NCI-H1105 treated with DMSO at 0.1 percent for 48 hours (cell line): ENCODE data around the gene MRPL52.
"Not testable (repeated sequence)": the region's sequence is repeated elsewhere in the genome, so short reads cannot be mapped to it uniquely, and the experiment has no call there.

Experiments used
- DNase-seq: peaks from one replicate; lab custom pipeline; 2025; lab: John Stamatoyannopoulos, UW

Gene MRPL52

GRCh38 chr14:22839159-22839779 is 9.6 kb downstream of the MRPL52 start:
- DNase-seq: no peak

- DNase-seq: no peak
These were observed 11.6 kb downstream of the MRPL52 start for GRCh38 chr14:22841311-22841710.

- DNase-seq: no peak
These were observed 12.1 kb downstream of the MRPL52 start for GRCh38 chr14:22841769-22842168.

GRCh38 chr14:22842211-22843122 is 12.8 kb downstream of the MRPL52 start:
- DNase-seq: no peak

- DNase-seq: no peak
These were observed 13.6 kb downstream of the MRPL52 start for GRCh38 chr14:22843123-22843925.

GRCh38 chr14:22844221-22845102 is 14.8 kb downstream of the MRPL52 start:
- DNase-seq: no peak

- no peak for DNase-seq
These were observed 15.4 kb downstream of the MRPL52 start for GRCh38 chr14:22845103-22845394.

- no peak for DNase-seq
These were observed 16.3 kb downstream of the MRPL52 start for GRCh38 chr14:22845821-22846625.

- no peak for DNase-seq
These were observed 17.2 kb downstream of the MRPL52 start for GRCh38 chr14:22846811-22847307.

GRCh38 chr14:22847661-22848341 is 18.1 kb downstream of the MRPL52 start:
- no peak for DNase-seq

GRCh38 chr14:22848351-22849164 is 18.9 kb downstream of the MRPL52 start:
- peak; percentile 49 for DNase-seq

GRCh38 chr14:22849212-22849819 is 19.6 kb downstream of the MRPL52 start:
- no peak for DNase-seq

GRCh38 chr14:22850944-22851764 is 21.5 kb downstream of the MRPL52 start:
- no peak for DNase-seq

- not testable (repeated sequence) for DNase-seq
These were observed 22.5 kb downstream of the MRPL52 start for GRCh38 chr14:22852178-22852577.

- no peak for DNase-seq
These were observed 22.9 kb downstream of the MRPL52 start for GRCh38 chr14:22852599-22852939.

GRCh38 chr14:22852940-22853767 is 23.5 kb downstream of the MRPL52 start:
- DNase-seq: peak; percentile 79

- DNase-seq: not testable (repeated sequence)
These were observed 24.6 kb downstream of the MRPL52 start for GRCh38 chr14:22854296-22854695.
